Nasal cavity respiratory epithelium epithelial cell of viscerocranial mucosa (primary cell): ENCODE results near the gene CST7. TPM values are rescaled to one million over a fixed set of nuclear protein-coding genes. Genes with fewer than 3 reads are reported as not detected.

ENCODE experiments used
- total RNA-seq: library from RNA; depleted of rRNA; stranded (reverse); fragments of >200 nt; gene quantifications from 2 replicates; pipeline ENCODE4 v1.2.3, GENCODE V29; 2014

The CST7 gene, protein sequence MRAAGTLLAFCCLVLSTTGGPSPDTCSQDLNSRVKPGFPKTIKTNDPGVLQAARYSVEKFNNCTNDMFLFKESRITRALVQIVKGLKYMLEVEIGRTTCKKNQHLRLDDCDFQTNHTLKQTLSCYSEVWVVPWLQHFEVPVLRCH
- total RNA-seq = not detected in 2 replicates

DNA sequence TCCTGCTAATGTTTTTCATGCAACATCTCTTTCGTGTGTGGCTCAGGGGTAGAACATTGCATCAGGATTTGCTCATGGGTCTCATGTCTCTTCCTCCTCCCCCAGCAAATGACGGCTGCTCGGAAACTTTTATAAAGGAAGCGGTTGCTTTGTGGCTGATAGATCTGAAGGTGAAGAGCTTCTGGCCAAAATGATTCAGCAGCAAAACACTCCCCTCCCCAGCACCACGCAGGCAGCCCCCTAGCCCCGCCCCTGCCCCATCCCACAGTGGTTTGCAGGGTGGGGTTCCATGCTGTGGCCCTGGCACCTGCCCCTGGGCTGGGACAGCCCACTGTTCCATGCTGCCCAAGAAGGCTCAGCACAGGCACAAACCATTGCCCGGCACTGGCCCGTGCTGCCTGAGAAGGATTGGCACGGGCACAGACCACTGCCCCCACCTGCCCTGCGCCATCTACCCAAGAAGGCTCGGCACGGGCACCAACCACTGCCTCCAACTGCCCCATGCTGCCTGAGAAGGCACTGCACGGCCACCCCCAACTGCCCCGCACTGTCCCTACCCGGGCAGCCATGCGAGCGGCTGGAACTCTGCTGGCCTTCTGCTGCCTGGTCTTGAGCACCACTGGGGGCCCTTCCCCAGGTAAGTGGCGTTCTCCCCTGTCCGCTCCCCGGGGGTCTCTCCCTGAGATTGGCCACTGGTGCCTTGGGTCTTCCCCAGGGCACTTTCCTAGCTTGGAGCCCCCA is at the start of gene CST7:
Gene CST7 (plus strand): TSS at position 331 of the 741 bp plus-strand sequence. CDS start 237 bp downstream, at position 568.

DNA sequence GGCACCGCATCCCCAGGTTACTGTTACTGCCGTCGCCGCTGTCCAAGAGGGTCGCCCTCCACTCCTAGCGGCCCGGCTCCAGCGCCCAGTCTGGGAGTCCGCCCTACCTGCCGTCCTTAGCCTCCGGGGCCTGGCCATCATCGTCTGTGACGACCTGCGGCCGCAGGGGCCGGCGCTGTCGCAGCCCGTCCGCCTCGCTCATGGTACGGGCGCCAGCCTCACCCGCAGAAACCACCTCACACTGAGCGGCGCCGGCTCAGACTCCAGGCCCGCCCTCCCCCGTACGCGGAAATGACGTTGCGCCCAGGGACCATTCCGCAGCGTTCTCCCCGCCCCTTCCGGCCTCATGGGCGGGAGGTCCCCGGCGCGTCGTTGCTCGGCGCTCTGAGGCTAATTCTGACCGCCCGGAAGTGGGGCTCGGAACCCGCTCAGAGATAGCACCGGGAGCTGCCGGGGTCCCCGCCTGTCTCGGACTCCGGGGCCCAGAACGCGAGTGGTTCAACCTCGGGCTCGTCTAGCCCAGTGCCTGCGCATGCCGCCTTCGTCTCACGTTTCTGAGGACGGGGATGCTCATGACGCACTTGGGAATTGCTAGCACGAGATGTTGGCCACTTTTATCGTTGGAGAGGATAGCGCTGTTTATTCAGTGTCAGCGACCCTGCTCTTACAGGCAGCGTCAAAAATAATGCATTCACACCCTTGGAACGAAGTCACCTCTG is 43.6 kb downstream of the CST7 start, which contains the start of gene APMAP:
Gene APMAP (minus strand): TSS at position 265 of the 719 bp plus-strand sequence. CDS start 63 bp downstream, at position 202.

Other genes with a start within 250 kb of the CST7 start
- 111 and 161 TPM in 2 replicates for gene APMAP, start 43.5 kb downstream of the CST7 start, total RNA-seq
- gene ACSS1, start 108.9 kb downstream of the CST7 start, total RNA-seq = 0.68 and 3.7 TPM in 2 replicates
- gene VSX1, start 132.9 kb downstream of the CST7 start, total RNA-seq = not detected in 2 replicates
- 73.5 and 83.9 TPM in 2 replicates for gene ENTPD6, start 246.4 kb downstream of the CST7 start, total RNA-seq